Fibroblast of lung (primary cell): ENCODE results near the gene MBD3L5. TPM values are rescaled to one million over a fixed set of nuclear protein-coding genes. Genes with fewer than 3 reads are reported as not detected.
"Not testable (repeated sequence)": the region's sequence is repeated elsewhere in the genome, so short reads cannot be mapped to it uniquely, and the experiment has no call there.

Source experiments
- DNase-seq, 2 donors: peaks; one replicate each; pipeline versions ENCODE4 v3.0.0 to v3.0.0-alpha.2; 2010; ENCODE audit warnings: low read depth in 2 of 2
- H2AFZ ChIP-seq: 2 replicates; pipeline ENCODE4 v1.5.1; 2012; ENCODE audit warnings: low read length, control low read depth, inconsistent platforms
- H3K27ac ChIP-seq: 2 replicates; pipeline ENCODE4 v1.5.1; 2011; ENCODE audit warnings: low read length, control low read depth; ENCODE audit not compliant: insufficient read depth
- H3K27me3 ChIP-seq: 2 replicates; pipeline ENCODE4 v1.5.1; 2011; ENCODE audit warnings: mild to moderate bottlenecking, low read length; ENCODE audit not compliant: control insufficient read depth, insufficient read depth
- H3K36me3 ChIP-seq: 2 replicates; pipeline ENCODE4 v1.5.1; 2011; ENCODE audit warnings: low read length; ENCODE audit not compliant: control insufficient read depth, insufficient read depth
- H3K4me1 ChIP-seq: 2 replicates; pipeline ENCODE4 v1.5.1; 2011; ENCODE audit warnings: low read length; ENCODE audit not compliant: control insufficient read depth, insufficient read depth; ENCODE audit errors: extremely low read depth
- H3K4me2 ChIP-seq: 2 replicates; pipeline ENCODE4 v1.5.1; 2011; ENCODE audit warnings: low read length, control low read depth; ENCODE audit not compliant: insufficient read depth; ENCODE audit errors: extremely low read depth
- H3K4me3 ChIP-seq, 4 experiments: fragments of 200-600 bp in 1 of 4; sonication (generic) in 1 of 4; replicated peaks in 1 of 4; 2 replicates each; pipeline ENCODE4 v1.5.1; 2011 to 2016; ENCODE audit warnings: low read length in 4 of 4, low read depth in 3 of 4, mild to moderate bottlenecking in 3 of 4, control low read depth in 2 of 4, inconsistent platforms in 1 of 4, mixed read lengths in 1 of 4; ENCODE audit not compliant: insufficient read depth in 1 of 4; ENCODE audit errors: control extremely low read depth in 1 of 4
- H3K79me2 ChIP-seq: 2 replicates; pipeline ENCODE4 v1.5.1; 2012; ENCODE audit warnings: mild to moderate bottlenecking, low read length, inconsistent platforms; ENCODE audit not compliant: control insufficient read depth, insufficient read depth
- H3K9ac ChIP-seq: 2 replicates; pipeline ENCODE4 v1.5.1; 2011; ENCODE audit warnings: mild to moderate bottlenecking, low read length, control low read depth; ENCODE audit not compliant: insufficient read depth
- H3K9me3 ChIP-seq: 2 replicates; pipeline ENCODE4 v1.5.1; 2012; ENCODE audit warnings: low read depth, low read length; ENCODE audit not compliant: control insufficient read depth, insufficient read depth
- H4K20me1 ChIP-seq: 2 replicates; pipeline ENCODE4 v1.5.1; 2011; ENCODE audit warnings: low read length; ENCODE audit not compliant: control insufficient read depth, insufficient read depth; ENCODE audit errors: extremely low read depth
- CTCF ChIP-seq, 2 donors: IDR thresholded peaks in 1 of 2; conservative IDR thresholded peaks in 1 of 2; 1 replicate in 1 of 2; 2 replicates in 1 of 2; pipeline ENCODE4 v1.5.1; 2011 to 2012; ENCODE audit warnings: low read length in 2 of 2, control low read depth in 1 of 2, inconsistent platforms in 1 of 2, low read depth in 1 of 2, mild to moderate bottlenecking in 1 of 2
- EZH2 ChIP-seq: IDR thresholded peaks from 2 replicates; pipeline ENCODE4 v1.5.1; 2012; ENCODE audit warnings: low read length, control low read depth, mild to moderate bottlenecking; ENCODE audit errors: missing control alignments
- polyA minus RNA-seq: library from RNA; depleted of rRNA, polyadenylated mRNA; stranded (reverse); fragments of >200 nt; gene quantifications from 2 replicates; pipeline ENCODE4 v1.2.3, GENCODE V29; 2011; ENCODE audit warnings: low replicate concordance
- polyA plus RNA-seq, 2 donors: library from polyadenylated mRNA; depleted of rRNA in 1 of 2; stranded (reverse) in 1 of 2; unstranded in 1 of 2; fragments of >200 nt; gene quantifications; 2 replicates each; pipeline ENCODE4 v1.2.1, GENCODE V29; 2011 to 2012; ENCODE audit warnings: missing spikeins in 1 of 2
- total RNA-seq: library from RNA; depleted of rRNA; stranded (reverse); fragments of >200 nt; gene quantifications from 2 replicates; pipeline ENCODE4 v1.2.1, GENCODE V29; 2014

Gene MBD3L5
- not detected in 2 replicates for total RNA-seq
- not detected in 2 replicates for polyA plus RNA-seq
- polyA plus RNA-seq (2012) = not detected in 2 replicates
- polyA minus RNA-seq = not detected in 2 replicates

GRCh38 chr19:7030278-7030677, at the start of gene MBD3L5:
Gene MBD3L5 (plus strand): TSS chr19:7030578. CDS start chr19:7030612, 34 bp downstream.
- not testable (repeated sequence) for H3K27me3 ChIP-seq, H4K20me1 ChIP-seq, H3K27ac ChIP-seq, H2AFZ ChIP-seq, H3K9ac ChIP-seq, H3K9me3 ChIP-seq, DNase-seq, H3K79me2 ChIP-seq, H3K4me2 ChIP-seq, H3K4me3 ChIP-seq, H3K4me1 ChIP-seq, H3K36me3 ChIP-seq

GRCh38 chr19:6983448-6983847, 46.9 kb upstream of the MBD3L5 start:
- Histone ChIP-seq H3K27ac (no peak overlapping the region), H3K4me3 (no peak overlapping the region), H4K20me1 (no peaks in the 10 kb centered on the region), H2AFZ (no peak overlapping the region), H3K4me1 (no peaks in the 10 kb centered on the region), H3K79me2 (no peaks in the 10 kb centered on the region), H3K4me2 (no peak overlapping the region), H3K9me3 (no peaks in the 10 kb centered on the region), H3K36me3 (no peaks in the 10 kb centered on the region), H3K9ac (no peak overlapping the region), H3K27me3 (no peaks in the 10 kb centered on the region)
- no peak for DNase-seq
- no peak for TF ChIP-seq EZH2

GRCh38 chr19:6987850-6988249, 42.5 kb upstream of the MBD3L5 start:
- no peak overlapping the region for H3K4me3 ChIP-seq
- no peaks in the 10 kb centered on the region for H4K20me1 ChIP-seq
- no peak overlapping the region for H3K4me2 ChIP-seq
- no peak for DNase-seq
- H3K9me3 ChIP-seq = no peaks in the 10 kb centered on the region
- H3K27me3 ChIP-seq = no peaks in the 10 kb centered on the region
- H3K79me2 ChIP-seq = no peaks in the 10 kb centered on the region
- no peaks in the 10 kb centered on the region for H3K4me1 ChIP-seq
- H2AFZ ChIP-seq = no peak overlapping the region
- TF ChIP-seq EZH2 (no peak), CTCF (conservative IDR thresholded peaks at IDR 0.05 in 1 of 2, IDR thresholded peaks at IDR 0.05 in 1 of 2; ENCODE audit: low read depth in 1 of 2, low read length in 2 of 2) (no peak)
- no peak overlapping the region for H3K27ac ChIP-seq
- no peaks in the 10 kb centered on the region for H3K36me3 ChIP-seq
- H3K9ac ChIP-seq = no peak overlapping the region

- Histone ChIP-seq H3K4me2 (no peak overlapping the region), H3K4me1 (no peaks in the 10 kb centered on the region), H4K20me1 (no peaks in the 10 kb centered on the region), H3K36me3 (no peaks in the 10 kb centered on the region), H3K4me3 (no peak overlapping the region), H3K79me2 (no peaks in the 10 kb centered on the region), H3K9me3 (no peaks in the 10 kb centered on the region), H3K9ac (no peak overlapping the region), H2AFZ (no peak overlapping the region), H3K27ac (no peak overlapping the region), H3K27me3 (no peaks in the 10 kb centered on the region)
- no peak for DNase-seq
- TF ChIP-seq EZH2 = no peak
- TF ChIP-seq CTCF (conservative IDR thresholded peaks at IDR 0.05 in 1 of 2, IDR thresholded peaks at IDR 0.05 in 1 of 2; ENCODE audit: low read depth in 1 of 2, low read length in 2 of 2) = no peak
Measured at GRCh38 chr19:6988257-6988656, 42.1 kb upstream of the MBD3L5 start.
